ENCODE measurements around the gene SLC6A3. TPM values are rescaled to one million over a fixed set of nuclear protein-coding genes. Genes with fewer than 3 reads are reported as not detected.

SLC6A3 gene
- total and polyA plus RNA-seq, 2 donors (not counting 1 experiment from before 2014, with no cell fraction given): not detected

- no peak for TF ChIP-seq CTCF (conservative IDR thresholded peaks at IDR 0.05 in 1 of 2, IDR thresholded peaks at IDR 0.05 in 1 of 2; ENCODE audit: low read depth in 1 of 2, low read length in 2 of 2)
- no peak for TF ChIP-seq EZH2 (IDR thresholded peaks at IDR 0.05; ENCODE audit: low read length, missing control alignments)
- Histone ChIP-seq H3K79me2 (ENCODE audit: control insufficient read depth, insufficient read depth, low read length) (no peaks in the 10 kb centered on the region), H3K4me3 (replicated peaks in 1 of 4; ENCODE audit: control extremely low read depth in 1 of 4, insufficient read depth in 1 of 4, low read depth in 3 of 4, low read length in 4 of 4) (no peak overlapping the region), H3K36me3 (ENCODE audit: control insufficient read depth, insufficient read depth, low read length) (peaks cover 28% of the 10 kb centered on the region), H3K4me2 (ENCODE audit: extremely low read depth, insufficient read depth, low read length) (no peak overlapping the region), H3K4me1 (ENCODE audit: control insufficient read depth, extremely low read depth, insufficient read depth, low read length) (no peaks in the 10 kb centered on the region), H2AFZ (ENCODE audit: low read length) (no peak overlapping the region), H3K9me3 (ENCODE audit: control insufficient read depth, insufficient read depth, low read depth, low read length) (no peaks in the 10 kb centered on the region), H3K27ac (ENCODE audit: insufficient read depth, low read length) (no peak overlapping the region), H4K20me1 (ENCODE audit: control insufficient read depth, extremely low read depth, insufficient read depth, low read length) (no peaks in the 10 kb centered on the region), H3K27me3 (ENCODE audit: control insufficient read depth, insufficient read depth, low read length) (no peaks in the 10 kb centered on the region), H3K9ac (ENCODE audit: insufficient read depth, low read length) (no peak overlapping the region)
- no peak for DNase-seq (ENCODE audit: low read depth in 2 of 2)
Observed at GRCh38 chr5:1479066-1479465, 33.8 kb upstream of the SLC6A3 start.

- TF ChIP-seq CTCF (conservative IDR thresholded peaks at IDR 0.05 in 1 of 2, IDR thresholded peaks at IDR 0.05 in 1 of 2; ENCODE audit: low read depth in 1 of 2, low read length in 2 of 2) (no peak), EZH2 (IDR thresholded peaks at IDR 0.05; ENCODE audit: low read length, missing control alignments) (no peak)
- H3K4me1 ChIP-seq (ENCODE audit: control insufficient read depth, extremely low read depth, insufficient read depth, low read length): no peaks in the 10 kb centered on the region
- H2AFZ ChIP-seq (ENCODE audit: low read length): no peak overlapping the region
- H3K4me3 ChIP-seq (replicated peaks in 1 of 4; ENCODE audit: control extremely low read depth in 1 of 4, insufficient read depth in 1 of 4, low read depth in 3 of 4, low read length in 4 of 4): no peak overlapping the region
- H3K9me3 ChIP-seq (ENCODE audit: control insufficient read depth, insufficient read depth, low read depth, low read length): no peaks in the 10 kb centered on the region
- no peak overlapping the region for H3K27ac ChIP-seq (ENCODE audit: insufficient read depth, low read length)
- H3K27me3 ChIP-seq (ENCODE audit: control insufficient read depth, insufficient read depth, low read length): no peaks in the 10 kb centered on the region
- no peaks in the 10 kb centered on the region for H3K79me2 ChIP-seq (ENCODE audit: control insufficient read depth, insufficient read depth, low read length)
- no peak overlapping the region for H3K9ac ChIP-seq (ENCODE audit: insufficient read depth, low read length)
- no peak overlapping the region for H3K4me2 ChIP-seq (ENCODE audit: extremely low read depth, insufficient read depth, low read length)
- no peak for DNase-seq (ENCODE audit: low read depth in 2 of 2)
- H4K20me1 ChIP-seq (ENCODE audit: control insufficient read depth, extremely low read depth, insufficient read depth, low read length): no peaks in the 10 kb centered on the region
- H3K36me3 ChIP-seq (ENCODE audit: control insufficient read depth, insufficient read depth, low read length): peaks cover 28% of the 10 kb centered on the region
Observed at GRCh38 chr5:1478271-1479035, 33.2 kb upstream of the SLC6A3 start.

GRCh38 chr5:1477341-1477740, 32.1 kb upstream of the SLC6A3 start:
- no peak overlapping the region for H2AFZ ChIP-seq (ENCODE audit: low read length)
- H3K4me2 ChIP-seq (ENCODE audit: extremely low read depth, insufficient read depth, low read length): no peak overlapping the region
- H3K9ac ChIP-seq (ENCODE audit: insufficient read depth, low read length): no peak overlapping the region
- H3K27me3 ChIP-seq (ENCODE audit: control insufficient read depth, insufficient read depth, low read length): no peaks in the 10 kb centered on the region
- no peak overlapping the region for H3K4me3 ChIP-seq (replicated peaks in 1 of 4; ENCODE audit: control extremely low read depth in 1 of 4, insufficient read depth in 1 of 4, low read depth in 3 of 4, low read length in 4 of 4)
- H3K36me3 ChIP-seq (ENCODE audit: control insufficient read depth, insufficient read depth, low read length): peaks cover 31% of the 10 kb centered on the region
- no peaks in the 10 kb centered on the region for H3K4me1 ChIP-seq (ENCODE audit: control insufficient read depth, extremely low read depth, insufficient read depth, low read length)
- H3K27ac ChIP-seq (ENCODE audit: insufficient read depth, low read length): no peak overlapping the region
- H3K9me3 ChIP-seq (ENCODE audit: control insufficient read depth, insufficient read depth, low read depth, low read length): no peaks in the 10 kb centered on the region
- H4K20me1 ChIP-seq (ENCODE audit: control insufficient read depth, extremely low read depth, insufficient read depth, low read length): no peaks in the 10 kb centered on the region
- no peak for TF ChIP-seq EZH2 (IDR thresholded peaks at IDR 0.05; ENCODE audit: low read length, missing control alignments)
- no peak for TF ChIP-seq CTCF (conservative IDR thresholded peaks at IDR 0.05 in 1 of 2, IDR thresholded peaks at IDR 0.05 in 1 of 2; ENCODE audit: low read depth in 1 of 2, low read length in 2 of 2)
- no peaks in the 10 kb centered on the region for H3K79me2 ChIP-seq (ENCODE audit: control insufficient read depth, insufficient read depth, low read length)
- no peak for DNase-seq (ENCODE audit: low read depth in 2 of 2)

All from fibroblast of lung (primary cell).